K562 (cell line): ENCODE measurements around the gene FRMD5. TPM values are rescaled to one million over a fixed set of nuclear protein-coding genes. Genes with fewer than 3 reads are reported as not detected.

Experiments used
- ATF2 ChIP-seq: sonication (generic); formaldehyde crosslinking; IDR thresholded peaks from 2 replicates; pipeline ENCODE4 v1.8.1; 2022; ENCODE audit warnings: missing genetic modification reagents
- CAMTA2 ChIP-seq: fragments of 250-450 bp; sonication (Bioruptor Pico); conservative IDR thresholded peaks from 2 replicates; pipeline ENCODE4 v1.5.1; 2022
- E2F5 ChIP-seq: sonication (generic); formaldehyde crosslinking; IDR thresholded peaks from 2 replicates; pipeline ENCODE4 v1.8.0; 2022; ENCODE audit warnings: mild to moderate bottlenecking, missing genetic modification reagents
- IRF2 ChIP-seq: sonication (generic); formaldehyde crosslinking; IDR thresholded peaks from 2 replicates; pipeline ENCODE4 v1.8.1; 2022; ENCODE audit warnings: mild to moderate bottlenecking, missing genetic modification reagents
- KDM2B ChIP-seq: fragments of 250-450 bp; sonication (Bioruptor Pico); IDR thresholded peaks from 2 replicates; pipeline ENCODE4 v1.8.0; 2021; ENCODE audit warnings: mild to moderate bottlenecking, moderate library complexity
- KDM4B ChIP-seq, 2 experiments: fragments of 450-650 bp in 1 of 2; sonication (generic) in 1 of 2; IDR thresholded peaks; 2 replicates each; pipeline ENCODE4 v1.6.1; 2016 to 2017; ENCODE audit warnings: borderline replicate concordance in 2 of 2, antibody characterized with exemption in 1 of 2, low read depth in 1 of 2, mild to moderate bottlenecking in 1 of 2
- NFYB ChIP-seq: IDR thresholded peaks from 2 replicates; pipeline ENCODE4 v1.6.1; 2011; ENCODE audit warnings: mild to moderate bottlenecking, moderate library complexity; ENCODE audit not compliant: insufficient read length; ENCODE audit errors: extremely low read depth
- PBX2 ChIP-seq, 2 experiments: IDR thresholded peaks in 1 of 2; conservative IDR thresholded peaks in 1 of 2; 2 replicates each; pipeline ENCODE4 v1.6.1; 2016; ENCODE audit warnings: low read depth in 2 of 2, mild to moderate bottlenecking in 1 of 2, missing compliant biosample characterization in 1 of 2, missing genetic modification characterization in 1 of 2, moderate library complexity in 1 of 2
- PHB ChIP-seq: fragments of 250-450 bp; sonication (Bioruptor Pico); IDR thresholded peaks from 2 replicates; pipeline ENCODE4 v1.5.0; 2021
- PREB ChIP-seq: sonication (generic); formaldehyde crosslinking; IDR thresholded peaks from 2 replicates; pipeline ENCODE4 v1.8.1; 2023; ENCODE audit warnings: mild to moderate bottlenecking, missing genetic modification reagents
- RCOR1 ChIP-seq, 2 experiments: IDR thresholded peaks; 2 replicates each; pipeline ENCODE4 v1.6.1; 2012; ENCODE audit warnings: low read depth in 2 of 2, low read length in 2 of 2, borderline replicate concordance in 1 of 2, improper control_type of control experiment in 1 of 2
- SRF ChIP-seq, 2 experiments: fragments of 250-450, 450-650 bp in 1 of 2; sonication (Bioruptor Pico) in 1 of 2; sonication (generic) in 1 of 2; formaldehyde crosslinking; IDR thresholded peaks; 2 replicates each; pipeline versions ENCODE4 v1.5.0 to v1.5.1; 2020 to 2022; ENCODE audit warnings: mild to moderate bottlenecking in 1 of 2, missing genetic modification reagents in 1 of 2
- THRAP3 ChIP-seq: fragments of 450-650 bp; IDR thresholded peaks from 2 replicates; pipeline ENCODE4 v1.6.1; 2016; ENCODE audit warnings: mild to moderate bottlenecking, inconsistent platforms, borderline replicate concordance
- ZFP1 ChIP-seq: fragments of 450-650 bp; formaldehyde crosslinking; IDR thresholded peaks from 2 replicates; pipeline ENCODE4 v1.4.0; 2020; ENCODE audit warnings: mild to moderate bottlenecking, mixed read lengths
- ZNF518B ChIP-seq: fragments of 250-450 bp; sonication (Bioruptor Pico); IDR thresholded peaks from 2 replicates; pipeline ENCODE4 v1.5.0; 2021; ENCODE audit warnings: mild to moderate bottlenecking, moderate library complexity
- ZNF77 ChIP-seq: fragments of 250-450 bp; sonication (Bioruptor Pico); IDR thresholded peaks from 2 replicates; pipeline ENCODE4 v1.5.0; 2020
- polyA plus RNA-seq, 8 experiments: library from polyadenylated mRNA; depleted of rRNA in 4 of 8; stranded (reverse) in 5 of 8; unstranded in 3 of 8; fragments of >200 nt; fragmentation: Nextera tagmentation in 2 of 8; fragmentation: Illumina TruSeq in 1 of 8; extraction: Ambion mirVana in 2 of 8; extraction: Trizol in 1 of 8; gene quantifications; 2 replicates each; pipeline versions ENCODE4 v1.2.1 to v1.2.3, GENCODE V29; 2011 to 2014; ENCODE audit warnings: inconsistent platforms in 1 of 8, missing spikeins in 1 of 8
- total RNA-seq, 7 experiments: library from RNA; depleted of rRNA in 6 of 7; stranded (reverse); fragments of >200 nt in 6 of 7; fragmentation: Illumina TruSeq in 2 of 7; extraction: Trizol in 2 of 7; gene quantifications; 2 replicates each; pipeline versions ENCODE4 v1.2.1 to v1.2.3, GENCODE V29; 2011 to 2021; ENCODE audit warnings: low replicate concordance in 1 of 7

The FRMD5 gene
- total and polyA plus RNA-seq, 9 of the 15 experiments (the other 6 are each of a cell fraction or from before 2014, with no cell fraction given) = 0.13 to 0.38 TPM; not detected in 7

- no peak for TF ChIP-seq PREB
- TF ChIP-seq E2F5 = peak; percentile 47; the same call in 1 of the 2 replicates
- TF ChIP-seq ZNF518B (CRISPR knock-in tag) = no peak
- TF ChIP-seq KDM2B (CRISPR knock-in tag) = no peak
- TF ChIP-seq NFYB = peak; percentile 16
- TF ChIP-seq ATF2 (CRISPR knock-in tag) = no peak
- peak in 1 of 2 experiments; percentile 82; a peak in 1 of 4 replicates for TF ChIP-seq KDM4B (IDR thresholded peaks at IDR 0.05; ENCODE audit: borderline replicate concordance in 2 of 2, low read depth in 1 of 2)
- peak in 1 of 2 experiments; percentile 43; a peak in 1 of 4 replicates for TF ChIP-seq SRF (CRISPR knock-in tag; IDR thresholded peaks at IDR 0.05)
- TF ChIP-seq IRF2 (CRISPR knock-in tag) = no peak
- TF ChIP-seq THRAP3 = peak; percentile 39; the same call in 1 of the 2 replicates
- no peak for TF ChIP-seq ZFP1
- TF ChIP-seq ZNF77 = no peak
- TF ChIP-seq PBX2 (CRISPR knock-in tag; IDR thresholded peaks at IDR 0.05; ENCODE audit: low read depth) = no peak
- no peak for TF ChIP-seq PBX2 (tag; conservative IDR thresholded peaks at IDR 0.05; ENCODE audit: low read depth)
- no peak for TF ChIP-seq CAMTA2 (CRISPR knock-in tag)
- no peak for TF ChIP-seq PHB (CRISPR knock-in tag)
- peak in 1 of 2 experiments; percentile 30; a peak in 1 of 4 replicates for TF ChIP-seq RCOR1 (IDR thresholded peaks at IDR 0.05; ENCODE audit: borderline replicate concordance in 1 of 2, low read depth in 2 of 2, low read length in 2 of 2)
Observed at GRCh38 chr15:43824302-43825246, 370.5 kb downstream of the FRMD5 start, which contains the start of gene MFAP1 (continued).
